Measurements from ENCODE around the gene CNTNAP2. TPM values are rescaled to one million over a fixed set of nuclear protein-coding genes. Genes with fewer than 3 reads are reported as not detected.
"Not testable (repeated sequence)": the region's sequence is repeated elsewhere in the genome, so short reads cannot be mapped to it uniquely, and the experiment has no call there.

Gene CNTNAP2
- total RNA-seq, 1 donor from 2014 or later: 0.27 TPM

- H3K36me3 Mint-ChIP-seq (ENCODE audit: low read depth): no peaks in the 10 kb centered on the region
- peaks cover 7% of the 10 kb centered on the region for H3K9me3 Mint-ChIP-seq (ENCODE audit: low read depth)
- TF ChIP-seq CTCF (IDR thresholded peaks at IDR 0.05): no peak
- no peaks in the 10 kb centered on the region for H3K27me3 Mint-ChIP-seq (ENCODE audit: low read depth)
- no peak for DNase-seq (ENCODE audit: low spot score)
- no peak overlapping the region for H3K4me3 Mint-ChIP-seq (ENCODE audit: unreplicated experiment)
- H3K4me1 Mint-ChIP-seq (ENCODE audit: low read depth): no peaks in the 10 kb centered on the region
- H3K27ac Mint-ChIP-seq (ENCODE audit: unreplicated experiment): no peak overlapping the region
These were observed 2330.7 kb downstream of the CNTNAP2 start for GRCh38 chr7:148447221-148447849.

- peaks cover 12% of the 10 kb centered on the region for H3K27me3 Mint-ChIP-seq (ENCODE audit: low read depth)
- H3K4me3 Mint-ChIP-seq (ENCODE audit: unreplicated experiment); H3K36me3 Mint-ChIP-seq (ENCODE audit: low read depth); H3K4me1 Mint-ChIP-seq (ENCODE audit: low read depth); H3K9me3 Mint-ChIP-seq (ENCODE audit: low read depth); H3K27ac Mint-ChIP-seq (ENCODE audit: unreplicated experiment); DNase-seq (ENCODE audit: low spot score): not testable (repeated sequence)
These were observed 2334.9 kb downstream of the CNTNAP2 start for GRCh38 chr7:148451526-148451925.

GRCh38 chr7:148456351-148456750 lies 2339.8 kb downstream of the CNTNAP2 start:
- Mint-ChIP-seq H3K9me3 (ENCODE audit: low read depth) (no peaks in the 10 kb centered on the region), H3K4me3 (ENCODE audit: unreplicated experiment) (no peak overlapping the region), H3K27me3 (ENCODE audit: low read depth) (peaks cover 12% of the 10 kb centered on the region), H3K36me3 (ENCODE audit: low read depth) (no peaks in the 10 kb centered on the region), H3K4me1 (ENCODE audit: low read depth) (no peaks in the 10 kb centered on the region), H3K27ac (ENCODE audit: unreplicated experiment) (no peak overlapping the region)
- no peak for TF ChIP-seq CTCF (IDR thresholded peaks at IDR 0.05)
- DNase-seq (ENCODE audit: low spot score): no peak

- H3K36me3 Mint-ChIP-seq (ENCODE audit: low read depth): no peaks in the 10 kb centered on the region
- H3K27ac Mint-ChIP-seq (ENCODE audit: unreplicated experiment): no peak overlapping the region
- no peak for TF ChIP-seq CTCF (IDR thresholded peaks at IDR 0.05)
- no peak for DNase-seq (ENCODE audit: low spot score)
- no peaks in the 10 kb centered on the region for H3K4me1 Mint-ChIP-seq (ENCODE audit: low read depth)
- H3K27me3 Mint-ChIP-seq (ENCODE audit: low read depth): peaks cover 12% of the 10 kb centered on the region
- no peak overlapping the region for H3K4me3 Mint-ChIP-seq (ENCODE audit: unreplicated experiment)
- H3K9me3 Mint-ChIP-seq (ENCODE audit: low read depth): no peaks in the 10 kb centered on the region
These were observed 2340.8 kb downstream of the CNTNAP2 start for GRCh38 chr7:148457310-148457921.

GRCh38 chr7:148458263-148458662 lies 2341.7 kb downstream of the CNTNAP2 start:
- H3K4me1 Mint-ChIP-seq (ENCODE audit: low read depth): no peaks in the 10 kb centered on the region
- TF ChIP-seq CTCF (IDR thresholded peaks at IDR 0.05): no peak
- H3K27ac Mint-ChIP-seq (ENCODE audit: unreplicated experiment): no peak overlapping the region

More at GRCh38 chr7:148458263-148458662, 2341.7 kb downstream of the CNTNAP2 start:
- peaks cover 1% of the 10 kb centered on the region for H3K36me3 Mint-ChIP-seq (ENCODE audit: low read depth)
- H3K27me3 Mint-ChIP-seq (ENCODE audit: low read depth): peaks cover 12% of the 10 kb centered on the region
- H3K4me3 Mint-ChIP-seq (ENCODE audit: unreplicated experiment): no peak overlapping the region
- no peak for DNase-seq (ENCODE audit: low spot score)
- peaks cover 7% of the 10 kb centered on the region for H3K9me3 Mint-ChIP-seq (ENCODE audit: low read depth)
